ENCODE measurements around the gene TRAF4. TPM values are rescaled to one million over a fixed set of nuclear protein-coding genes. Genes with fewer than 3 reads are reported as not detected.
"Not testable (repeated sequence)": the region's sequence is repeated elsewhere in the genome, so short reads cannot be mapped to it uniquely, and the experiment has no call there.

The TRAF4 gene
- polyA plus RNA-seq, 4 donors: 101 to 176 (median 126) TPM

DNA sequence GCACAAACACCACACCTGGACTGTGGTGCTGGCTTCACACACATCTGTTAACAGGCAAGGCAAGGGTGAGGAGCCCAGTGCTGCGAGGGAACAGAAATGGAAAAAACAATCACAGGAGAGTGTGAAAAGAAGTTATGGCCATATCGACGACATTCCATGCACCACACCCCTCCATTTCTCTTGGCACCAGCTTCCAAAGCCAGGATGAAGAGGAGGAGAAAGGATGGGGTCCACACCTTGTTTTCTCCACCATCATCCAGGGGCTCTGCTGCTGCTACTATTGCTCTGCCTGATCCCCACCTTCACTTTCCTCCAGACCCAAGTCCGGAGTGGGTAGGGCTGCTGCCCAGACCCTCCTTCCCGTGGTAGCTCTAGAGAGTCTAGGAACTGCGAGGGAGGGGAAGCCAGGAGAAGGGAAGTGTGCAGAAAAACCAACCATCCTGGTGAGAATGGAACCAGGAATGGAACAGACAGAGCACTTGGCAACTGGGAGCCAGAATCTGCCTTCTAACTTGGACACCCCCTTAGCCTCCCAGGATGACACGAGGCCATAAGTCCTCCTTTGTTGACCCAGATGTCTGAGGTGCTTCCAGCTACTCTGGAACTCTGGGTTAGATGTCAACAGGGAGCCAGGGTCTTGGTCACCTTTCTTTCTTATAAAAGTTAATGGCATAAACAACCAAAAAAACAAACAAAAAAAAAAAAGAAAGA, 31.0 kb upstream of the TRAF4 start:
- no peak for DNase-seq (ENCODE audit: low read depth in 4 of 4, low spot score in 2 of 4)

DNA sequence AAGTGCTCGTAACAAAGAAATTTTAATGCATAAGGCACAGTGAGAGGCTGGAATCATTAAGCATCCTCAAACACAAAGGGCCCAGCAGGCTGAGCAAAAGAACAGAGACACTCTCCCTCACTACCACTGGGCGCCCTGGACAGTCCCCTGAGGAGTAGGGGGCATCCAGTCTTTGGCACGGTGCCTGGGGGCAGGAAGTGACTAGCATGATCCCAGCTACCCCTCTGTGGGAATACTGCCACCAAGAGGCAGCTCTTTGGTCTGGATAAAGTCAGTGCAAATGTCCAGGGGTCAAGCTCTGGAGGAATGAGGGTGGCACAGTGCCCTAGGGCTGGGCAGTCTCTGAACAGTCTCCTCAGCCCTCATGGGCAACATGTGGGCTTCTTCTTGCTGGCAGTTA, 29.5 kb upstream of the TRAF4 start:
- DNase-seq (ENCODE audit: low read depth in 4 of 4, low spot score in 2 of 4): no peak

DNA sequence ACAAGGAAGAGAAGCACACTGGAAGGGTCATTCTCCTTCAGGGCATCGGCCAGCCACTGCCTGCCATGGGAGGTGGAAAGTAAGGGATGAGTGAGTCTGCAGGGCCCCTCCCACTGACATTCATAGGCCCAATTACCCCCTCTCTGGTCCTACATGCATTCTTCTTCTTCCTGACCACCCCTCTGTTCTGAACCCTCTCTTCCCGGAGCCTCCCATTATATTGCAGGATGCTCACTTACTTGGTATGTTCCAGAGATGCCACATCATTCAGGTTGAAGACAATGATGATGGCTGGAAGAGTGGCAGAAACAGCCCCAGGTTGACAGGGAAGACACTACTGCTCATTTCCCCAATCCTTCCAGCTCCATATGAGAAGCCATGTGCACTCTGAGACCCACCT, 28.6 kb upstream of the TRAF4 start:
- DNase-seq (ENCODE audit: low read depth in 4 of 4, low spot score in 2 of 4): no peak

DNA sequence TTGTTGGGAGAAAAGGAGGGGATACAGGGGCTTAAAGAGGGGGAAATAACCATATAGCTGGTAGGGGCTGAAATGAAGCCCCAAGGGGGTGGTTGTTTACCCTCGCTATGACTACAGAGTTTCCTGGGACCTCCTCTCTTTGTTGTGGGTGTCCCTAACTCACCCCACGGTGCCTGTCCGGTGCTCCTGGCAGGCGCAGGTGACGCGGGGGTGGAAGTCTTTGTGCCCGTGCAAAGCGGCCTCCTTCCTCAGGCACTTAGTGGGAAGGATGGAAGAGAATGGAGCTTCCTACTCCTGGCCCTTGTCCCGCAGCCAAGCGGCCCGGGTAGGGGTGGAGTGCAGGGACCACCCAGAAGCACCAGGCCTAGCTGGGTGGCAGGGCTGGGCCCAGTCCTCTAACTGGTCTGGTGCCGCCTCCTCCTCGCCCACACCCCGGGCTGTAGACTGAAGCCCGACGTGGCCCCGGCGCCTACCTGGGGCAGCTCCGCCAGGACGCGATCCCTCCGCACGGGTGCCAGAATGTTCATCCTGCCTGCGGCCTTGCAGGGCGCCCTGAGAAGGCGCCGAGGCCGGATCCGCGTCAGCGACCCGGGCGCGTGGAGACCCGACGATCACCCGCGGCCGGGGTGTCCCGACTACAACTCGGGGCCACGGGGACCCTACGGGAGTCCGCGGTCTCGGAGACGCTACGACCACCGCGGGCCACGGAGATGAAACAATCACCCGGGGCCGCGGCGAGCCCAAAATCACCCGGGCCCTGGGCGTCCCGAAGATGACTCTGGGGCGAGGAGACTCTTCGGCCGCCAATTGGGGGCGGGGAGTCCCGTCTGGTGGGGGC, 26.9 kb upstream of the TRAF4 start:
- no peak for DNase-seq (ENCODE audit: low read depth in 4 of 4, low spot score in 2 of 4)

DNA sequence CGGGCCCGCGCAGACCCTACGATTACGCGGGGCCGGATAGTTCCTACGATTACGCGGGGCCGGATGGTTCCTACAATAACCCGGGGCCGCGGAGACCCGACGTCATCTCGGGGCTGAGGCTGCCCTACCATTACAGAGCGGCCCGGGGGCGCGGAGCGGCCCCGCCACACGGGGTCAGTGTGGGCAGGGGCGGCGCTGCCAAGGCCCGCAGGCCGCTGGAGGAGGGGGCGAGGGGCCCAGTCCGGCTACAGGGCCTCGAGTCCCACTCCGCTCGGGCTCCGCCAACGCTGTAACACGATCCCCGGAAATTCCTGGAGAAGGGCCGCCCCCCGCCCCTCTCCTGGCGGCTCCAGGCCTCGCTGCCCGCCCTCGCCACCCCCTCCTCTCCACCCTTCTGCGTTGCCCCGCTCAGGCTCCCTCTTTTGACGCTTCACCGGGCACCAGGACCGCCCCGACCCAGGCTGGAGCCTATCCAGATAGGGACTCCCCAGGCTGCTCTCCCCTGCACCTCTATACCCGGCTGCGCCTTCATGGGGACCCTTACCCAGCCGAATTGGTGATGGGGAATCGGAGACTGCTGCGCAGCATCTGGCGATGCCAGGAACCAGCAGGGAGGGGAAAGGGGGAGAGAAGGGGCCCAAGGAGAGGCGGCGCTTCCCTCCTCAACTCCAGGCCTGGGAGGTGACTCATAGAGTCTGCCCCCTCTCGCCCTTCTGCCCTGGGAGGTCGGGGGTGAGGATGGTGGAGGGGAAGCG, 26.1 kb upstream of the TRAF4 start, which contains the start of gene RAB34:
Gene RAB34, minus strand, starts transcription at position 291 of the 755 bp plus-strand sequence. CDS start 602 bp downstream, outside the sequence.
- peak in 3 of 4 donors; percentile 81 to 87 (median 85) for DNase-seq (ENCODE audit: low read depth in 4 of 4, low spot score in 2 of 4)

DNA sequence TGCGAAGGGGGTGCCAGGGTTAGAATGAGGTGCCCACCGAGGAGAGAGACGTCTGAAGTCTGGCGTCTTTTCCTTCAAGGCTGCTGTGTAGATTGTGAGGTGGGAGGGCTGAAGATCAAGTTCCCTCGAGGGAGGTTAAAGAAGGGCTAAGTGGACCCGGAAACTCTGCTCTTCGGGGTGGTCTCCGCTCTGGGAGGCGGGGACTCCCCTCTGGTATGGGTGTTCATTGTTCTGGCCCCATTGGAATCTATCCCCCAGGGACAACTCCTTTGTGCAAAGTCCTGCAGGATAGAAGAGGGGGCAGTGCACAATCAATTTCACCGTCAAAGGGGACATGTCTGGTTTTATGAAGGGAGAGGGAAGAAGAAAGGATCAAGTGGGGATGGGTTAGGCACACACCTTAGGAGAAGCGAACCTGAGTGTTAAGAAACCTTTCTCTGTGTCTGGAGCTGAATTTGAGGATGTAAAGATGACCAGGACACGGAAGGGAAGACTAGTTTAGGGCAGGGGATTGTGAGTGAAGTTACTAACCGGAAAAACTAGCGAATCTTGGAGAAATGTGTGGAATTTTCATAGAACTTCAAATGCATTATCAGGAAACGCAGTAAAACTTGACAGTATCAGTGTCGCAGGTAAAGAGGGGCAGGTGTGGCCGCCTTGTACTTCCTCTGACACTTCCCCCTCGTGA, 25.3 kb upstream of the TRAF4 start:
- DNase-seq (ENCODE audit: low read depth in 4 of 4, low spot score in 2 of 4): no peak

- DNase-seq (ENCODE audit: low read depth in 4 of 4, low spot score in 2 of 4): no peak
These were observed 24.8 kb upstream of the TRAF4 start for GRCh38 chr17:28719021-28719433.

- no peak for DNase-seq (ENCODE audit: low read depth in 4 of 4, low spot score in 2 of 4)
These were observed 23.4 kb upstream of the TRAF4 start for GRCh38 chr17:28720247-28720996.

DNA sequence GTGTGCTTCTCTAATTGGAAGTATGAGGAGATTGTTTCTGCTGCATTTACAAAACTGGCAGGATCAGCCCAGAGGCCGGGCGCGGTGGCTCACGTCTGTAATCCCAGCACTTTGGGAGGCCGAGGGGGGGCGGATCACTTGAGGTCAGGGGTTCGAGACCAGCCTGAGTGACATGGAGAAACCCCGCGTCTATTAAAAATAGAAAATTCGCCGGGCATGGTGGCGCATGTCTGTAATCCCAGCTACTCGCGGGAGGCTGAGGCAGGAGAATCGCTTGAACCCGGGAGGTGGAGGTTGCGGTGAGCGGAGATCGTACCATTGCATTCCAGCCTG, 22.8 kb upstream of the TRAF4 start:
- DNase-seq (ENCODE audit: low read depth in 4 of 4, low spot score in 2 of 4): not testable (repeated sequence)

GRCh38 chr17:28722417-28723158, 21.2 kb upstream of the TRAF4 start:
- DNase-seq (ENCODE audit: low read depth in 4 of 4, low spot score in 2 of 4): no peak

GRCh38 chr17:28723159-28723835, 20.5 kb upstream of the TRAF4 start:
- DNase-seq (ENCODE audit: low read depth in 4 of 4, low spot score in 2 of 4): no peak

GRCh38 chr17:28723836-28724499, 19.8 kb upstream of the TRAF4 start:
- not testable (repeated sequence) for DNase-seq (ENCODE audit: low read depth in 4 of 4, low spot score in 2 of 4)

GRCh38 chr17:28724500-28725165, 19.2 kb upstream of the TRAF4 start:
- no peak for DNase-seq (ENCODE audit: low read depth in 4 of 4, low spot score in 2 of 4)

DNA sequence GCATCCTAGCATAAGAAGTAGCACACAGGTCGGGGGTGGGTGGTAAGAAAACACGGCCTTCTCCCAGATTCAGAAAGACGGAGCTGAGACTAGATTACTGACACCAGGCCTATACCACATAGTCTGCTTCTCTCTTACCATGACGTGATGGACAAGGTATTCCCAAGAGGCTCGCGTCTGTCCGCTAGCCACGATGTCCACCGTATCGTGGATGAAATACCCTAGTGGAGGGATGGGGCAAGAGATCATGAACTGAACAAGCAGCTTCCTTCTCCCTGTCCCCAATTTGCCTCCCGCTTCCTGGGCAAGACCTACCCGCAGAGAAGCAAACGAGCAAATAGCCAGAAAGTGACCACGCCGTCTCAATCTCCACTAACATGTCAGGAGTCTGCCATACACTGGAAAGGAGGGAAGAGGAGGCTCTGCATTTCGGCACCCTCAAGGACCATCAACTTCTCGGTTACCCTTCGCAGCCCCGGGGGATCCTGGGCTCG, 18.6 kb upstream of the TRAF4 start:
- DNase-seq (ENCODE audit: low read depth in 4 of 4, low spot score in 2 of 4): no peak

- no peak for DNase-seq (ENCODE audit: low read depth in 4 of 4, low spot score in 2 of 4)
These were observed 18.1 kb upstream of the TRAF4 start for GRCh38 chr17:28725660-28726225.

DNA sequence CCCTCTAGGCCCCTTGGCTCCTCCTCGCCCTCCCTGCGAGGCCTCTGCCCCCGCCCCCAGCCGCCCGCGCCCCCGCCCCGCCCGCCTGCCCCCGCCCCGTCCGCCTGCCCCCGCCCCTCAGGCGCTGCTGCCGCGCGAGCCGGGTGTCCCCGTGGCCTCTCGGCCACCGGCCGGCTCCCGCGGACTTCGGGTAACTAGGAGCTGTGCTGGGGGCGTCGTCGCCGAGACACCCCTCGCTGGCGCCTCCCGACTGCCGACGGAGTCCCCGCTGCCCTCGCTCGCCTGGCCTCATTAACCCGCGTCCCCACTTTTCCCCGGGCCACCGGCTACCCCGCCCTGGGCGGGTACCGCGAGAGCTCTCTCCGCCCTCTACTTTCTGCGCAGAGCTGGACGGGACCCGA, 17.6 kb upstream of the TRAF4 start, which contains the start of gene TLCD1:
Gene TLCD1, minus strand, starts transcription at position 8 of the 401 bp plus-strand sequence. CDS start 136 bp downstream, outside the sequence.
- no peak for DNase-seq (ENCODE audit: low read depth in 4 of 4, low spot score in 2 of 4)

Data from left renal cortex interstitium (tissue), 4 donors.